Kidney (tissue), 14 donors: ENCODE measurements around the gene COPG2. TPM values are rescaled to one million over a fixed set of nuclear protein-coding genes. Genes with fewer than 3 reads are reported as not detected.

ENCODE experiments used
- DNase-seq, 5 donors: peaks; one replicate each; pipeline ENCODE4 v3.0.0-alpha.2; 2013 to 2020
- FAIRE-seq: peaks from 2 replicates; lab custom pipeline; 2012; peaks lifted over from hg19 to GRCh38; lab: Jason Lieb, UNC
- H3K27ac ChIP-seq, 2 donors: one replicate each; pipeline ENCODE4 v1.7.0; 2013; ENCODE audit warnings: low read depth in 2 of 2, low read length in 2 of 2, inconsistent platforms in 1 of 2
- H3K27me3 ChIP-seq: one replicate; pipeline ENCODE4 v1.7.1; 2013; ENCODE audit warnings: low read length, inconsistent platforms; ENCODE audit not compliant: control insufficient read depth, insufficient read depth
- H3K36me3 ChIP-seq, 3 donors: one replicate each; pipeline versions ENCODE4 v1.7.0 to v1.7.1; 2013; ENCODE audit warnings: low read length in 3 of 3, control low read depth in 1 of 3, inconsistent platforms in 1 of 3; ENCODE audit not compliant: insufficient read depth in 3 of 3, control insufficient read depth in 2 of 3
- H3K4me1 ChIP-seq, 3 donors: one replicate each; pipeline versions ENCODE4 v1.7.0 to v1.7.1; 2013; ENCODE audit warnings: low read length in 3 of 3, inconsistent platforms in 1 of 3, low read depth in 1 of 3; ENCODE audit not compliant: control insufficient read depth in 2 of 3, insufficient read depth in 2 of 3
- H3K4me3 ChIP-seq, 3 donors: one replicate each; pipeline versions ENCODE4 v1.7.0 to v1.8.1; 2013; ENCODE audit warnings: low read length in 3 of 3, control low read depth in 1 of 3, inconsistent platforms in 1 of 3
- H3K9ac ChIP-seq, 3 donors: one replicate each; pipeline versions ENCODE4 v1.7.0 to v1.7.1; 2013; ENCODE audit warnings: low read length in 3 of 3, control low read depth in 1 of 3, inconsistent platforms in 1 of 3
- H3K9me3 ChIP-seq, 3 donors: one replicate each; pipeline versions ENCODE4 v1.7.0 to v1.7.1; 2013; ENCODE audit warnings: low read length in 3 of 3, control low read depth in 1 of 3, inconsistent platforms in 1 of 3; ENCODE audit not compliant: control insufficient read depth in 2 of 3, insufficient read depth in 1 of 3
- intact Hi-C: fragments of 100-400 bp; cut with DNase I; formaldehyde crosslinking; loops from one replicate; pipeline ENCODE4 v1.11.1; 2022
- polyA plus RNA-seq: library from polyadenylated mRNA; stranded (reverse); fragments of 350-450 nt; fragmentation: Illumina TruSeq; extraction: RNeasy Lipid Tissue Mini Kit (QIAGEN cat#74804); gene quantifications from one replicate; pipeline ENCODE4 v1.2.3, GENCODE V29; 2014; ENCODE audit warnings: low read depth, low replicate concordance; ENCODE audit not compliant: insufficient read depth
- total RNA-seq: library from RNA; stranded (reverse); fragmentation: NEBNext Ultra II Directional; extraction: Animal tissue kit (Norgen Biotek cat#: 25700); gene quantifications from one replicate; pipeline ENCODE4 v1.2.1, GENCODE V29; 2021
- TF ChIP-seq, protein P1 (sequence below): IDR thresholded peaks from 3 replicates; pipeline ENCODE4 v1.5.1; 2012; ENCODE audit warnings: mild to moderate bottlenecking, moderate library complexity, borderline replicate concordance; ENCODE audit not compliant: insufficient read depth; ENCODE audit errors: extremely low read depth
- donor health status: control.
- donor health status: control.
- donor health status: control.
- donor health status: control.
- donor health status: control.
- donor health status: DM: yes; HTN: yes; CAD: no.
- donor health status: Normal renal cell carcinoma (clear cell type).

COPG2 gene
- total and polyA plus RNA-seq, 2 donors from 2014 or later, result 12.6 to 27.6 TPM

DNA sequence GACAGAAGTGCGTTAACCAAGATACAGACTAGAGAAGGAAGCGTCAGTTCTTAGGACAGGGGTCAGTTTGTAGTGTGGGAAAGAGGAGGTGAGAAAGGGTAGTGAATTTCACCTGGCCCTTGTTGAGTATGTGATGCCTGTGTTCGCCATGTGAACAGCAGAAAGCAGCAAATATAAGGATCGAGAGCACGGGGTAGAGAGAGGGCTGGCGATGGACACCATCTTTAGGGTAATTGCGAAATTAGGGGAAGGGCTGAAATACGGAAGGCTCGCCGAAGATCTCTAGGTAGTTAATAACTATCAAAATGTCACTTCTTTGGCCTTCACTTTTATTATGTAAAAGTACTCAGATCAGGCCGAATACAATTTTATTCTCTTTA lies 182.8 kb downstream of the COPG2 start:
- H3K27ac ChIP-seq, result no peak overlapping the region
- DNase-seq (no peak), FAIRE-seq (no peak)
- peak overlapping the region in 1 of 3 donors; percentile 40 for H3K4me3 ChIP-seq
- no peaks in the 10 kb centered on the region for H3K9me3 ChIP-seq
- TF ChIP-seq, protein P1, sequence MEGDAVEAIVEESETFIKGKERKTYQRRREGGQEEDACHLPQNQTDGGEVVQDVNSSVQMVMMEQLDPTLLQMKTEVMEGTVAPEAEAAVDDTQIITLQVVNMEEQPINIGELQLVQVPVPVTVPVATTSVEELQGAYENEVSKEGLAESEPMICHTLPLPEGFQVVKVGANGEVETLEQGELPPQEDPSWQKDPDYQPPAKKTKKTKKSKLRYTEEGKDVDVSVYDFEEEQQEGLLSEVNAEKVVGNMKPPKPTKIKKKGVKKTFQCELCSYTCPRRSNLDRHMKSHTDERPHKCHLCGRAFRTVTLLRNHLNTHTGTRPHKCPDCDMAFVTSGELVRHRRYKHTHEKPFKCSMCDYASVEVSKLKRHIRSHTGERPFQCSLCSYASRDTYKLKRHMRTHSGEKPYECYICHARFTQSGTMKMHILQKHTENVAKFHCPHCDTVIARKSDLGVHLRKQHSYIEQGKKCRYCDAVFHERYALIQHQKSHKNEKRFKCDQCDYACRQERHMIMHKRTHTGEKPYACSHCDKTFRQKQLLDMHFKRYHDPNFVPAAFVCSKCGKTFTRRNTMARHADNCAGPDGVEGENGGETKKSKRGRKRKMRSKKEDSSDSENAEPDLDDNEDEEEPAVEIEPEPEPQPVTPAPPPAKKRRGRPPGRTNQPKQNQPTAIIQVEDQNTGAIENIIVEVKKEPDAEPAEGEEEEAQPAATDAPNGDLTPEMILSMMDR, result no peak
- no peak overlapping the region for H3K9ac ChIP-seq
- H3K36me3 ChIP-seq, result no peaks in the 10 kb centered on the region
- no peaks in the 10 kb centered on the region for H3K27me3 ChIP-seq
- peaks cover 11 to 19% (median 12%) of the 10 kb centered on the region in 3 donors for H3K4me1 ChIP-seq
- intact Hi-C loops, result no loop called here

DNA sequence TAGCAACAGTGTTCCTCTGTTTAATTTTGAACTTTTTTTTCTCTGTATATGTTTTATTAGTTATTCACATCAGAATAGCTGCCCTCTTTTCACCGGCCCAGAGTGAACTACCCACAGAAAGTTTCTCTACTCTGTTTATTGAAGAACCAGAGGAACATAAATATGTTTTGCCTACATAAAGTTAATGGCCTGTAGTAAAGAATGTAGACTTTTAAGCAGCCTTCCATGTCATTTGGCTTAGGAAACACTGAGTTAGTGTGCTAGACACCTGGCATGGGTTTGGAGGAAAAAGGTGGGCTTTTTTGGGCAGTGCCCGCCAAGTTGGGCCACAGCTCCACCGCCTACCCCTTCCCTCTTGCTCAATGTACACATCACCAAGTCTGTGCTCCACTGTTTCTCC lies 185.5 kb downstream of the COPG2 start:
- H3K9me3 ChIP-seq, result peaks cover 0 to 3% (median 0%) of the 10 kb centered on the region in 3 donors
- intact Hi-C loops, result no loop called here
- no peak overlapping the region for H3K27ac ChIP-seq
- H3K27me3 ChIP-seq, result no peaks in the 10 kb centered on the region
- TF ChIP-seq, protein P1, result no peak
- H3K4me1 ChIP-seq, result peaks cover 0 to 8% (median 6%) of the 10 kb centered on the region in 3 donors
- no peaks in the 10 kb centered on the region for H3K36me3 ChIP-seq
- FAIRE-seq (no peak), DNase-seq (peak in 3 of 5 donors; percentile 36 to 80 (median 72))
- H3K9ac ChIP-seq, result no peak overlapping the region
- H3K4me3 ChIP-seq, result no peak overlapping the region

DNA sequence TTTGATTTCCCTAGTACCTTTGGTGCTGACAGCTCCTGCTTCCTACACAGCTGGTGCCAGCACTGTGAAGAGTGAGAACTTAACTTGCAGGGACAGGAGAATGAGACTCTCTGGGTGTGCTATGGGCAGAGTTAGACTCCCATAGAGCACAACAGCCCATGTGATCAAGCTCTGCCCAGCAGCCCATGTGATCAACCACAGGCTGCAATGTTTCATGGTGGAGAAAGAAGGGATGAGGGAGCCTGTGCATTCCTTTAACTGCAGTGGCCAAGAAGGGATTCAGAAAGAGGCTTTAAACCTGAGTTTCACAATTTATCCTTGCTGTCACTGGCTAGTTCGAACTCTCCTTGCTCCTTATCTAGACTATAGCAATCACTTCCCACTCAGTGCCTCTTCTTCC lies 186.7 kb downstream of the COPG2 start:
- Histone ChIP-seq H3K36me3 (no peaks in the 10 kb centered on the region), H3K4me3 (no peak overlapping the region), H3K4me1 (peaks cover 0 to 6% (median 3%) of the 10 kb centered on the region in 3 donors), H3K27me3 (no peaks in the 10 kb centered on the region), H3K9ac (no peak overlapping the region), H3K27ac (no peak overlapping the region), H3K9me3 (peaks cover 0 to 7% (median 0%) of the 10 kb centered on the region in 3 donors)
- DNase-seq, result no peak
- intact Hi-C loops, result no loop called here
- TF ChIP-seq, protein P1, result no peak
- FAIRE-seq, result no peak

DNA sequence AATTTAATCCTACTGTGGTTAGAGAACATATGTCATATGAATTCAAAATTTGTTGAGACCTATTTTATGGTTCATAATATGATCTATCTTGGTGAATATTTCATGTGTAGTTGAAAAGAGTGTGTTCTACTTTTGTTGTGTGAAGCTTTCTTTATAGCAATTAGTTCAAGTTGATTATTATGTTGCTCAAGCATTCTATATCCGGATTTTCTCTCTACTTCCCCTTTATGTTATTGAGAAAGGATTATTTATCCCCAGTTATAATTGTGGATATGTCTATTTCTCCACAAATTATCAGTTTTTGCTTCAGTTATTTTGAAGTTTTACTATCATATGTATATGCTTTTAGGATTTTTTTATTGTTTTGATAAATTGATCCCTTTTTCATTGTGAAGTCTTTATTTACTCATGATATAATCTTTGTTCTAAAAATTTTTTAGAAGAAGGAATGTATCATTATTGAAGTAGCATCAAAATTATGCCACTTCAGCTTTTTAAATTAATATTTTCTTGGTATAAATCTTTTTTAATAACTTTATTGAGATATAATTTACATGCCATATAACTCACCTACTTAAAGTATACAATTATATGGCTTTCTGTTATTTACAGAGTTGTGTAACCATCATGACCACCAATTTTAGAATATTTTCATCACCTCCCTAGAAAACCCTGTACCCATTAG lies 188.7 kb downstream of the COPG2 start:
- H3K9me3 ChIP-seq, result peaks cover 0 to 7% (median 0%) of the 10 kb centered on the region in 3 donors
- H3K27me3 ChIP-seq, result no peaks in the 10 kb centered on the region
- no peak overlapping the region for H3K9ac ChIP-seq
- H3K4me3 ChIP-seq, result no peak overlapping the region
- no peak for DNase-seq
- intact Hi-C loops, result no loop called here
- no peaks in the 10 kb centered on the region for H3K36me3 ChIP-seq
- H3K27ac ChIP-seq, result no peak overlapping the region
- FAIRE-seq, result peak; percentile 25
- H3K4me1 ChIP-seq, result peaks cover 0 to 2% (median 0%) of the 10 kb centered on the region in 3 donors
- TF ChIP-seq, protein P1, result no peak
